GM19035 (cell line): ENCODE results near the gene CENATAC.
"Not testable (repeated sequence)": the region's sequence is repeated elsewhere in the genome, so short reads cannot be mapped to it uniquely, and the experiment has no call there.

Experiments
- ATAC-seq: cut with Tn5 transposase; IDR thresholded peaks from one replicate; pipeline ENCODE4 v1.9.1; 2021; ENCODE audit not compliant: unreplicated experiment

Gene CENATAC, protein sequence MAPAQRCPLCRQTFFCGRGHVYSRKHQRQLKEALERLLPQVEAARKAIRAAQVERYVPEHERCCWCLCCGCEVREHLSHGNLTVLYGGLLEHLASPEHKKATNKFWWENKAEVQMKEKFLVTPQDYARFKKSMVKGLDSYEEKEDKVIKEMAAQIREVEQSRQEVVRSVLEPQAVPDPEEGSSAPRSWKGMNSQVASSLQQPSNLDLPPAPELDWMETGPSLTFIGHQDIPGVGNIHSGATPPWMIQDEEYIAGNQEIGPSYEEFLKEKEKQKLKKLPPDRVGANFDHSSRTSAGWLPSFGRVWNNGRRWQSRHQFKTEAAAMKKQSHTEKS

GRCh38 chr11:118997627-118998387 lies at the start of gene CENATAC:
Gene CENATAC (plus strand): TSS chr11:118998138. CDS start chr11:118998198, 60 bp downstream.
- peak; percentile 93 for ATAC-seq

DNA sequence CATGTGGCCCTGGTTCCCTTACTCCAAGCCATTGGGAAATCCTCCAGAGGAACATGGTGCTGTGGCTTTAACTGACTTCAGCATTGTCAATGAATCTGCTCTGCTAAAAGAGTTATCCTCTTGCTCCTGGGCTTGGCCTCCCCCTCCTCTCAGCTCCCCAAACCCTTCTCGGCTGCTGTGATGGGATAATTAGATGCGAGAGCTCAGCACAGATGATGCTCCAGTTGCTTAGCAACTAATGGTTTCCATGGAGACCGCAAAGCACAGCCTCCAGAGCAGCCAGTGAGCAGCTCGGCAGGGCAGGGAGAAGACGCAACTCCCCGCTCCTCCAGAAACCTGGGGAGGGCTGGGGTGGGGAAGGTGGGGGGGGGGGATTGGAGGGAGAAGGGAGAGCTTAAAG lies 44.7 kb upstream of the CENATAC start:
- ATAC-seq: no peak

GRCh38 chr11:118953976-118954375 lies 44.0 kb upstream of the CENATAC start:
- ATAC-seq: not testable (repeated sequence)

DNA sequence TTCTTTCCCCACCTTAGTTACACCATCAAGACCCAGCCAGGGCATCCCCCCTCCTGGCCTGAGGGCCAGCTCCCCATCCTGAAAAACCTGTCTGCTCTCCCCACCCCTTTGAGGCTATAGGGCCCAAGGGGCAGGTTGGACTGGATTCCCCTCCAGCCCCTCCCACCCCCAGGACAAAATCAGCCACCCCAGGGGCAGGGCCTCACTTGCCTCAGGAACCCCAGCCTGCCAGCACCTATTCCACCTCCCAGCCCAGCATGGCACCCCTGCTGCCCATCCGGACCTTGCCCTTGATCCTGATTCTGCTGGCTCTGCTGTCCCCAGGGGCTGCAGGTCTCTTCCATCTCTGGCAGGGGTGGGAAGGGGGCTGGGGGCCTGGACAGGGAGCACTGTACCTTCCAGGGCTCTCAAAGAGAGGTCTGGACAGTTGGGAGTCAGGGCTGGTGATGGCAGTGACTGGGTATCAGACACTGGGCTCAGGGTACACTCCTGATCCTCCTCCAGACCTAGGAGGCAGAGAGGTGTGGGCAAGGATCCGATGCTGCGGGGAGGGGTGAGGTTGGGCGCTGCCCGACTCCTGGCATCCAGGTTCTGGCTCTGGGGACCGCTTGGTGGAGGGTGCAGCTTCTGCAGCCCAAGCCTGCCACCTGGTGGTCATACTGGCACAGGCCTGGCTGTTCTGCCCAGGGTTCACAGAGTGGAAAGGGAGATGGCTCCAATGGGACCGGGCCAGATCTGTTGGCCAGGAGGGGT lies 41.7 kb upstream of the CENATAC start, which contains the start of gene UPK2:
Gene UPK2, plus strand, starts transcription at position 205 of the 753 bp plus-strand sequence. Its CDS starts 53 bp downstream, at position 258.
- peak; percentile 78 for ATAC-seq

- ATAC-seq: no peak
Measured at GRCh38 chr11:118956847-118957469, 41.0 kb upstream of the CENATAC start.

DNA sequence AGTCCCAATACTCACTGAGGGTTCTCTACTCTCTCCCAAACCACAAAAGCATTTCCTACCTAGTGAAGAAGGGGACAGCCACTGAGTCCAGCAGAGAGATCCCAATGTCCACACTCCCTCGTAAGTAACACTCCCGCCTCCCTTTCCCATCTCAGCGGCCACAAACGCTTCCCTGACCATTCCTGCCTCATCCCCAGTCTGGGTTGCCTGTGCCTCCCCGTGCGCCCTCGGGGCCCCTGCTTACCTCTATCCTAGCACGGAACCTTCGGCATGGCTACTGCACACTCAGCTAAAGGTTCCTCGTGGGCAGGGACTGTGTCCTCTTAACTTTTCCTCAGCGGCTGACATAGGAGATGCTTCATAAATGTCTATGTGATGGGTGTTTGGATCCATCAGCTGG lies 40.4 kb upstream of the CENATAC start:
- no peak for ATAC-seq

DNA sequence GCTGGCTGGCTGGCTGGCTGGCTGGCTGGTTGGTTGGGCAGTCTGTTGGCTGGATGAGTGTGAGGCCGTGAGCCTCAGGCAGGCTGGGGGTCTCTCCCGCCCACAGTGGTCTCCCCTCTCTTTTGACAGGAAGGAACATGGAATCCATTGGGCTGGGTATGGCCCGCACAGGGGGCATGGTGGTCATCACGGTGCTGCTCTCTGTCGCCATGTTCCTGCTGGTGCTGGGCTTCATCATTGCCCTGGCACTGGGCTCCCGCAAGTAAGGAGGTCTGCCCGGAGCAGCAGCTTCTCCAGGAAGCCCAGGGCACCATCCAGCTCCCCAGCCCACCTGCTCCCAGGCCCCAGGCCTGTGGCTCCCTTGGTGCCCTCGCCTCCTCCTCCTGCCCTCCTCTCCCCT lies 40.0 kb upstream of the CENATAC start:
- no peak for ATAC-seq

GRCh38 chr11:118958577-118958976 lies 39.4 kb upstream of the CENATAC start:
- no peak for ATAC-seq

DNA sequence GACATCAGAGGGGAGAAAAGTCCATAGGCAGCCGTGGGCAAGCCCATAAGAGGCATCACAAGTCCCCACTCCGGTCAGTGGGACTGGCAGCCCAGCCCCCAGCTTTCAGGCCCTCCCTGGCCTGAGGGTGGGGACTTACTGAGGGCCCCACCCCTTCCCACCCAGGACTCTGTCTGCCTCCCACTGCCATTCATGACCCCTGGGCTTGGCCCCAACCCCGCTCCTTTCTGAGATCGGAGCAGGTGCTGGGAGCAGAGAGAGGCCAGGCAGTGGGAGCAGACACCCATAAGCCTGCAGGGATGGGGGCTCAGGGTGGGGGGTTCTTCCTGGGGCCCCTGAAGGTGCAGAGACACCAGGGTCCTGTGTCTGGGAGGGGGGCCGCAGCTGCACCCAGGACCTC lies 36.7 kb upstream of the CENATAC start:
- ATAC-seq: no peak

DNA sequence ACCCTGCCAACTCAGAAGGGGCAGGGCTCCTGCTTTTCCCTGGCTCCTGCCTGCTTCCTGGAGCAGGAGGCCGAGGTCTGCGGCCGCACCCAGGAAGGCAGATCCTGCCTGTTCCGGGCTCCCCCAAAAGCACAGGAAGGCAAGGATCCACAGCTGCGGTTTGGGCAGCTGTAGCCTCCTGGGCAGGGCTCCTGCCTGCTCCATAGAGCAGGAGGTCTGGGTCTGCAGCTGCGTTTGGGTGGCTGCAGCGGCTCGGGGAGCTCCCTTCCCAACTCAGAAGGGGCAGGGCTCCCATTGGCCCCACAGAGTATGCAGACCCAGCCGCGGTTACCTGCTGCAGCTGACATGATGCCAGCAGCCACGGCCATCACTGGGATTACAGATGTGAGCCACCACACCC lies 36.3 kb upstream of the CENATAC start:
- no peak for ATAC-seq

DNA sequence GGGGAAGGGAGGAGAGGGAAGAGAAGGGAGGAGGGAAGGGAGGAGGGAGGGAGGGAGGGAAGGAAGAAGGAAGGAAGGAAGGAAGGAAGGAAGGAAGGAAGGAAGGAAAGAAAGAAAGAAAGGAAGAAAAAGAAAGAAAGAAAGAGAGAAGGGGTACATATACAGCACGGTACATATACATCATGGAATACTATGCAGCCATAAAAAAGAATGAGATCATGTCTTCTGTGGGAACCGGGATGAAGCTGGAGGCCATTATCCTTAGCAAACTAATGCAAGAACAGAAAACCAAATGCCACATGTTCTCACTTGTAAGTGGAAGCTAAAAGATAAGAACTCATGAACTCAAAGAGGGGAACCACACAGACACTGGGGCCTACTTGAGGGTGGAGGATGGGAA lies 28.4 kb upstream of the CENATAC start:
- not testable (repeated sequence) for ATAC-seq

DNA sequence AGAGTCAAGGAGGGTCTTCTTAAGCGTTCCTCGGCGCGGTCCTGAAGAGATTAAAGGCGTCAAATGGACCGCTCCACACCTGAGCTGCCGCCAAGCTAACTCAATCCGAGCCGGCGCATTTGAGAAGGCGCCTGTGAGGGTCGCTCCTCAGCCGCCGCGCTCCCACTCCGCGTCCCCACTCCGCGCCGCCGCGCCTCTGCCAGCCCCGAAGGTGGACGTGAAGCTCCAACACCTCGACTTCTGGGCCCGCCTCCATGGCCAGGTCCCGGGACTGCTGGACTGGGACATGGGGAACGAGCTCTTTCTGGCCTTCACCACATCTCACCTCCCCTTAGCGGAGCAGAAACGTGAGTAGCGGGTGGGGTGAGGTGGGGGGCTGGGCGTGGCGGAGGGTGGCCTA lies 26.3 kb upstream of the CENATAC start, which contains the start of gene FOXR1:
Gene FOXR1, plus strand, starts transcription at position 116 of the 400 bp plus-strand sequence. Its CDS starts 171 bp downstream, at position 287.
- no peak for ATAC-seq

GRCh38 chr11:118973985-118974384 lies 24.0 kb upstream of the CENATAC start:
- no peak for ATAC-seq

GRCh38 chr11:118975771-118976709 lies 21.9 kb upstream of the CENATAC start:
- no peak for ATAC-seq

DNA sequence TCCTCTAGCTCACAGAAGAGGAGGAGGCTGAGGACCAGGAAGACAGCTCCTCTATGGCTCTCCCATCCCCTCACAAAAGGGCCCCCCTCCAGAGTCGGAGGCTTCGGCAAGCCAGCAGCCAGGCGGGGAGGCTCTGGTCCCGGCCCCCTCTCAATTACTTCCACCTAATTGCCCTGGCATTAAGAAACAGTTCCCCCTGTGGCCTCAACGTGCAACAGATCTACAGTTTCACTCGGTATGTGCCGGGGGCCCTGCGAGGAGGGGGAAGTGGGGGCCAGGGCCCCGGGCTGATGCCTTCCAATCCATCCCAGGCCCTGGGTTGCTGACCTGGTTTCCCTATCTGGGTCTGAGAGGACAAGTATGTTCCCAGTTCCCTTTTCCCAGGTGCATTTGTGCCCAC lies 18.5 kb upstream of the CENATAC start:
- no peak for ATAC-seq

GRCh38 chr11:118980191-118980881 lies 17.6 kb upstream of the CENATAC start:
- ATAC-seq: no peak

DNA sequence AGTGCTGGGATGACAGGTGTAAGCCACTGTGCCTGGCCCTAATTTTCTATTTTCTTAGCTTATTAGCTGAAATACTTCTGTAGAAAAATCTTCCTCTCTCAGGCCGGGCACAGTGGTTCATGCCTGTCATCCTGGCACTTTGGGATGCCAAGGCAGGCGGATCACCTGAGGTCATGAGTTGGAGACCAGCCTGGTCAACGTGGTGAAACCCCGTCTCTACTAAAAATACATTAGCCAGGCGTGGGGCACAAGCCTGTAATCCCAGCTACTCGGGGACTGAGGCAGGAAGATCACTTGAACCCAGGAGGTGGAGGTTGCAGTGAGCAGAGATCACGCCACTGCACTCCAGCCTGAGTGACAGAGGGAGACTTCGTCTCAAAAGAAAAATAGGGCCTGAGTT lies 13.6 kb upstream of the CENATAC start:
- ATAC-seq: not testable (repeated sequence)

DNA sequence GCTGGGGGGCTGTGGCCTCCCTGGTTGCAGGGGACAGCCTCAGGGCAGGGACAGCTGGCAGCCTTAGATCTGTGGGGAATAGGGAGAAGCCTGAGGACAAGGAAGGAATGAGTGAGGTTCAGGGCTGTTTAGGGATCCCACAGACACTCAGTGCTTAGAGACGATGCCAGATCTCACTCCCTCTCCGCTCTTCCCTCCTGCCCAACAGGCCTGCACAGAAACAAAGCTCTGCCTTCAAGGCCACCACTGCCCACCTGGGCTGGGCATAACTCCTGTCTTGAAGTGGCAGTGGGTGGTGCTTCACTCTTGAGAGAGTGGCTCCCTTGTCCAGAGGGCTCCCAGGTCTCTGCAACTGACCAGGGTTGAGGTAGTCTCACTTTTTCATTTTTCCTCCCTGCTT lies 13.1 kb upstream of the CENATAC start:
- ATAC-seq: no peak

DNA sequence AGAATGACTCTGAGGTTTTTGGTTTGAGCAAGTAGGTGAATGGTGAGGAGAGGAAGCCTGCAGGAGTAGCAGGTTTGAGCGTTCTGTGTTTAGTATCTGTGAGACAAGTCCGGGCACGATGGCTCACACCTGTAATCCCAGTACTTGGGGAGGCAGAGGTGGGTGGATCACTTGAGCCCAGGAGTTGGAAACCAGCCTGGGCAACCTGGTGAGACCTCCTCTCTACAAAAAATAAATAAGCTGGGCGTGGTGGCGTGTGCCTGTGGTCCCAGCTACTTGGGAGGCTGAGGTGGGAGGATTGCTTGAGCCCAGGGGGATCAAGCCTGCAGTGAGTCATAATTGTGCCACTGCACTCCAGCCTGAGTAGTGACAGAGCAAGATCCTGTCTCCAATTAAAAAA lies 9.7 kb upstream of the CENATAC start:
- no peak for ATAC-seq
